Mucosa of descending colon (tissue), 3 donors: Measurements from ENCODE around the gene GALNT7. TPM values are rescaled to one million over a fixed set of nuclear protein-coding genes. Genes with fewer than 3 reads are reported as not detected.

Source experiments
- ATAC-seq: fragments of 200-7000 bp; cut with Tn5 transposase; one replicate; pipeline ENCODE4 v1.9.1; 2020; ENCODE audit warnings: mild to moderate bottlenecking, moderate library complexity
- DNase-seq, 3 donors: peaks; one replicate each; pipeline ENCODE4 v3.0.0-alpha.2; 2020
- H3K36me3 ChIP-seq: fragments of 200-600 bp; one replicate; pipeline ENCODE4 v1.8.0; 2021; ENCODE audit warnings: low read depth, mild to moderate bottlenecking
- H3K4me1 ChIP-seq: fragments of 200-600 bp; one replicate; pipeline ENCODE4 v1.8.0; 2021; ENCODE audit warnings: low read depth, mild to moderate bottlenecking
- H3K4me3 ChIP-seq: fragments of 200-600 bp; one replicate; pipeline ENCODE4 v1.8.0; 2021; ENCODE audit warnings: mild to moderate bottlenecking
- H3K9me3 ChIP-seq: fragments of 200-600 bp; one replicate; pipeline ENCODE4 v1.8.0; 2021; ENCODE audit warnings: mild to moderate bottlenecking
- intact Hi-C, 2 donors: fragments of 100-400 bp; cut with DNase I in 1 of 2; cut with micrococcal nuclease in 1 of 2; formaldehyde crosslinking; loops; one replicate each; pipeline versions ENCODE4 v1.11.0 to v1.11.1; 2022; cut with DNase I, micrococcal nuclease
- total RNA-seq, 3 donors: library from RNA; stranded (reverse); fragmentation: NEBNext Ultra II Directional in 2 of 3; extraction: Animal tissue kit (Norgen Biotek cat#: 25700) in 2 of 3; gene quantifications; one replicate each; pipeline versions ENCODE4 v1.2.1 to v1.2.4, GENCODE V29; 2021 to 2023
- TF ChIP-seq, protein P1 (sequence below): fragments of 200-600 bp; IDR thresholded peaks from one replicate; pipeline ENCODE4 v1.8.0; 2022; ENCODE audit warnings: antibody characterized with exemption, mild to moderate bottlenecking
- donor health status: DM: no; HTN: no; CAD: no; lungs with moderate emphysema.
- donor health status: DM: no; HTN: no; CAD: no.
- donor health status: DM: no; HTN: yes; CAD: no.

Gene GALNT7
- total RNA-seq, 3 donors from 2014 or later = 61.4 to 141 (median 109) TPM

DNA sequence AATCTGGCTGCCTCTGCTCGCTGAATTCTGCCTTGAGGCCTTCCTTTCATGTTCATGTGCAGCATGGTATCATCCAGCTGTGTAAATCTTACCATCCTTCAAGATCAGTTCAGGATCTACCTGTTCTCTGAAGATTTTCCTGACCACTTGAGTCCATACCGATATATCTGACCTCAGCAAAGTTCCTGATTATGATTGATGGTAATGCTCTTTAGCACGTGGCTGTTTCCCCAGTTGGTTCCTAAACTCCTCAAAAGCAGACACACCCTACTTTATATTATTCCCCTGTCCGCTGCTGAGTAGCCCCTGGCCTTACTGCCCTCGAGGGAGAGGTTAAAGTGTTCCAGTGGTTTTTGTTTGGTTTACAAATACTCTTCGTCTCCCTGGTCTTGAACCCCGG is 20.0 kb downstream of the GALNT7 start:
- H3K9me3 ChIP-seq = no peaks in the 10 kb centered on the region
- DNase-seq = no peak
- no peak overlapping the region for H3K4me3 ChIP-seq
- H3K4me1 ChIP-seq = peaks cover 19% of the 10 kb centered on the region
- no peaks in the 10 kb centered on the region for H3K36me3 ChIP-seq
- TF ChIP-seq, protein P1, sequence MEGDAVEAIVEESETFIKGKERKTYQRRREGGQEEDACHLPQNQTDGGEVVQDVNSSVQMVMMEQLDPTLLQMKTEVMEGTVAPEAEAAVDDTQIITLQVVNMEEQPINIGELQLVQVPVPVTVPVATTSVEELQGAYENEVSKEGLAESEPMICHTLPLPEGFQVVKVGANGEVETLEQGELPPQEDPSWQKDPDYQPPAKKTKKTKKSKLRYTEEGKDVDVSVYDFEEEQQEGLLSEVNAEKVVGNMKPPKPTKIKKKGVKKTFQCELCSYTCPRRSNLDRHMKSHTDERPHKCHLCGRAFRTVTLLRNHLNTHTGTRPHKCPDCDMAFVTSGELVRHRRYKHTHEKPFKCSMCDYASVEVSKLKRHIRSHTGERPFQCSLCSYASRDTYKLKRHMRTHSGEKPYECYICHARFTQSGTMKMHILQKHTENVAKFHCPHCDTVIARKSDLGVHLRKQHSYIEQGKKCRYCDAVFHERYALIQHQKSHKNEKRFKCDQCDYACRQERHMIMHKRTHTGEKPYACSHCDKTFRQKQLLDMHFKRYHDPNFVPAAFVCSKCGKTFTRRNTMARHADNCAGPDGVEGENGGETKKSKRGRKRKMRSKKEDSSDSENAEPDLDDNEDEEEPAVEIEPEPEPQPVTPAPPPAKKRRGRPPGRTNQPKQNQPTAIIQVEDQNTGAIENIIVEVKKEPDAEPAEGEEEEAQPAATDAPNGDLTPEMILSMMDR = no peak
- intact Hi-C loops = no loop called here
- no peak for ATAC-seq

DNA sequence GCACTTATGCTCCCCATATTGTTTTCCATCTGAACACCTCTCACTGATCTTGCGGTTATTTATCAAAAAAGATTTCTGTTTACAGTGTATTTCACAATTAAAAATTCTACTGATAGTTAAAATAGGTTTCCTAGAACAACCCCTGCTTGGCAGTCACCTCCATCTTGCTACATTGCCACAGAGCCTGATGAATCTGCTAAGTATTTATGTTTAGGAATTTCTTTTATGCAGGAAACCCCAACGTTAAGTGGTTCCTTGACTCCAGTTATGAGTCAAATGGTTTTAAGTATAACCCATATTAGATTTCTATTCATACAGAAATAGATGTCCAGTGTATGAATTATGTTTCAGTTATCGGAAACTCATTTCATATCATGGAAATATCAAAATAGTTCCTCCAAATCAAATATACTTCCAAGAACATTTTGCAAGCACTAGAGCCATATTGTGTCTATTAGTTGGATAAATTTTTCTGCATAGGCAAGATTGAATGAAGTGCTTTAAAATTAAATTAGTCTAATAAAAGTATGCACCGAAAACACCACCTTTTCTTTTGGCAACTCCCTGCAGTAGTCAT is 20.6 kb downstream of the GALNT7 start:
- ATAC-seq (no peak), DNase-seq (no peak)
- intact Hi-C loops = no loop called here
- H3K36me3 ChIP-seq = no peaks in the 10 kb centered on the region
- TF ChIP-seq, protein P1 = no peak
- H3K4me1 ChIP-seq = peaks cover 19% of the 10 kb centered on the region
- no peak overlapping the region for H3K4me3 ChIP-seq
- no peaks in the 10 kb centered on the region for H3K9me3 ChIP-seq

- TF ChIP-seq, protein P1 = no peak
- H3K4me3 ChIP-seq = no peak overlapping the region
- H3K4me1 ChIP-seq = peaks cover 15% of the 10 kb centered on the region
- DNase-seq = no peak
- peak; percentile 94 for ATAC-seq
- intact Hi-C loops = no loop called here
- H3K36me3 ChIP-seq = no peaks in the 10 kb centered on the region
- no peaks in the 10 kb centered on the region for H3K9me3 ChIP-seq
Observed at GRCh38 chr4:173191623-173192041, 23.0 kb downstream of the GALNT7 start.

GRCh38 chr4:173192375-173193162 is 24.0 kb downstream of the GALNT7 start:
- TF ChIP-seq, protein P1 = no peak
- no peak overlapping the region for H3K4me3 ChIP-seq
- DNase-seq (no peak), ATAC-seq (no peak)
- H3K36me3 ChIP-seq = no peaks in the 10 kb centered on the region
- intact Hi-C loops = no loop called here
- peaks cover 9% of the 10 kb centered on the region for H3K4me1 ChIP-seq
- no peaks in the 10 kb centered on the region for H3K9me3 ChIP-seq

- DNase-seq (no peak), ATAC-seq (no peak)
- intact Hi-C loops = no loop called here
- TF ChIP-seq, protein P1 = no peak
- Histone ChIP-seq H3K4me3 (no peak overlapping the region), H3K4me1 (peaks cover 9% of the 10 kb centered on the region), H3K36me3 (no peaks in the 10 kb centered on the region), H3K9me3 (no peaks in the 10 kb centered on the region)
Observed at GRCh38 chr4:173194157-173194556, 25.5 kb downstream of the GALNT7 start.
